NCI-H446 treated with DMSO at 0.1 percent for 48 hours (cell line): ENCODE results near the gene SPINT1.

Experiments used
- DNase-seq: peaks from one replicate; lab custom pipeline; 2025; lab: John Stamatoyannopoulos, UW

Gene SPINT1, protein sequence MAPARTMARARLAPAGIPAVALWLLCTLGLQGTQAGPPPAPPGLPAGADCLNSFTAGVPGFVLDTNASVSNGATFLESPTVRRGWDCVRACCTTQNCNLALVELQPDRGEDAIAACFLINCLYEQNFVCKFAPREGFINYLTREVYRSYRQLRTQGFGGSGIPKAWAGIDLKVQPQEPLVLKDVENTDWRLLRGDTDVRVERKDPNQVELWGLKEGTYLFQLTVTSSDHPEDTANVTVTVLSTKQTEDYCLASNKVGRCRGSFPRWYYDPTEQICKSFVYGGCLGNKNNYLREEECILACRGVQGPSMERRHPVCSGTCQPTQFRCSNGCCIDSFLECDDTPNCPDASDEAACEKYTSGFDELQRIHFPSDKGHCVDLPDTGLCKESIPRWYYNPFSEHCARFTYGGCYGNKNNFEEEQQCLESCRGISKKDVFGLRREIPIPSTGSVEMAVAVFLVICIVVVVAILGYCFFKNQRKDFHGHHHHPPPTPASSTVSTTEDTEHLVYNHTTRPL

DNA sequence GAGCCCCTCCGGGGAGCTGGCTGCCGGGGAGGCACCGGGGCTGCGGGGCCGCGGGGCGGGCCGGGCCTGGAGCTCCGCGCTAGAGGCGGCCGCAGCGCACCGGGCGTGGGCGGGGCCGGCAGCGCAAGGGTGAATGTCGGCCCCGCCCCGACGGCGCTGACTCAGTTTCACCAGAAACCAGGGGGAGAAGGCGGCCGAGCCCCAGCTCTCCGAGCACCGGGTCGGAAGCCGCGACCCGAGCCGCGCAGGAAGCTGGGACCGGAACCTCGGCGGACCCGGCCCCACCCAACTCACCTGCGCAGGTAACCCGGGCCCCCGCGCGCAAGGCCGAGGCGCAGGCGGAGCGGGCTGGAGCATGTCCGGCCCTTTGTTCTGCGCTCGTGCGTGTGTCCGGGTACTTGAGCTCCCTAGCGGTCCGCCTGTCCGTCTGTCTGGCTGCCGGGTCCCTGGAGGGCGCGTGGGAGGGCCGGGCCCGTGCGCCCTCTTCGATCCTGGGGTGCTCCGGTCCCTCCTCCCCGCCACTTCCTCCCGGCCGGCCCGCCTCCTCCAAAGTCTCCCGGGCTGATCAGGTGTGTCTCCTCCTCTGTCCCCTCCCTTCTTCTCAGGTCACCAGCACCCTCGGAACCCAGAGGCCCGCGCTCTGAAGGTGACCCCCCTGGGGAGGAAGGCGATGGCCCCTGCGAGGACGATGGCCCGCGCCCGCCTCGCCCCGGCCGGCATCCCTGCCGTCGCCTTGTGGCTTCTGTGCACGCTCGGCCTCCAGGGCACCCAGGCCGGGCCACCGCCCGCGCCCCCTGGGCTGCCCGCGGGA, at the start of gene SPINT1:
TSS of gene SPINT1 (plus strand) at position 164 of the 811 bp plus-strand sequence. CDS start at position 671, 507 bp downstream.
- DNase-seq, result no peak

DNA sequence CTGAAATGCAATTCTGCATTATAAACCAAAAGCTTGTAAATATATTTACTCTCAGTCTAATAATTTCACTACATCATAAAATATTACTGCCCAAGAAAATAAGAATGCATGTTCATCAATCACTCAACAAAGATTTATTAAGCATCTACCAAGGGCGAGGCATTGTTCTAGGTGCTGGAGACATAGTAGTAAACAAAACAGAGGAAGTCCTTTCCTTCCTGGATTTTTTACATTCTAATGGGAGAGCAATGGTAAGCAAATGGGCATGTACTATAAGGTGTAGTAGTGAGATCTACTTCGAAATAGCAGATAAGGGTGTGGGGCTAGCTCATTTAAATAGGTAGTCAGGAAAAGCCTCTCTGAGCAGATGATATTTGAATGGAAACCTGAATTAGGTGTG, 47.8 kb upstream of the SPINT1 start:
- DNase-seq, result no peak

- no peak for DNase-seq
These were observed 47.3 kb upstream of the SPINT1 start for GRCh38 chr15:40796512-40796911.

- DNase-seq, result no peak
These were observed 44.3 kb upstream of the SPINT1 start for GRCh38 chr15:40799523-40799922.

GRCh38 chr15:40803076-40803475, 40.8 kb upstream of the SPINT1 start:
- no peak for DNase-seq

DNA sequence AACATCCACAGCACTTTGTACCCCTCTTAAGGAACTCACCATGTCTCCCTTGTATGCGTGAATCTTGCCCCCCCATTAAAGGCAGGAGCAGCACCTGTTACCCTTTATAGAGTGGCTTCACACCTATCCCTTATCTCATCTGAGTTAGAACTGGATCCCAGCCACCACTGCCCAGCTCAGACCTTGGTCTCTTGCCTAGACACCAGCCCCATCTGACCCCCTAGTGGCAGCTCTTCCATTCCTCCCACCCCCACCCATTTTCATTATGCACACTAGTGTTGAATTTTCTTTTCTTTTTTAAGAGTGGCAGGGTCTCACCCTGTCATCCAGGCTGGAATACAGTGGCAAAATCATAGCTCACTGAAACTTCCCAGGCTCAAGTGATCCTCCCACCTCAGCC, 40.2 kb upstream of the SPINT1 start:
- no peak for DNase-seq

DNA sequence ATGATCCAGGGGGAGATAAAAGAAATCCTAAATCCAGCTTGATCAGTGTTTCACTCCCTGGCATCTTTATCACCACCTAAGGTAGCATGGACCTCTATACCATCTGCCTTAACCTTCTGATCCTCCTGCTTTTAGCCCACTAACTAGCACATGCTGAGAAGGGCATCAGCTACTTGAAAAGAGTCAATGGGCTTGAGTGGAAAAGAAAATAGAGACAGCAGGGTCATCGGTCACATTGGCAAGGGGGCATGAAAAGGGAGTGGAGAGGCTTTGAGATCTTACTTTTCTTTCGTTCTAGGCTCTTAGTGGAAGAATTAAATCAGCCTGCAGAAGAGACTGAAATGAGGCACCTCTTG, 37.2 kb upstream of the SPINT1 start:
- DNase-seq, result peak; percentile 27

DNA sequence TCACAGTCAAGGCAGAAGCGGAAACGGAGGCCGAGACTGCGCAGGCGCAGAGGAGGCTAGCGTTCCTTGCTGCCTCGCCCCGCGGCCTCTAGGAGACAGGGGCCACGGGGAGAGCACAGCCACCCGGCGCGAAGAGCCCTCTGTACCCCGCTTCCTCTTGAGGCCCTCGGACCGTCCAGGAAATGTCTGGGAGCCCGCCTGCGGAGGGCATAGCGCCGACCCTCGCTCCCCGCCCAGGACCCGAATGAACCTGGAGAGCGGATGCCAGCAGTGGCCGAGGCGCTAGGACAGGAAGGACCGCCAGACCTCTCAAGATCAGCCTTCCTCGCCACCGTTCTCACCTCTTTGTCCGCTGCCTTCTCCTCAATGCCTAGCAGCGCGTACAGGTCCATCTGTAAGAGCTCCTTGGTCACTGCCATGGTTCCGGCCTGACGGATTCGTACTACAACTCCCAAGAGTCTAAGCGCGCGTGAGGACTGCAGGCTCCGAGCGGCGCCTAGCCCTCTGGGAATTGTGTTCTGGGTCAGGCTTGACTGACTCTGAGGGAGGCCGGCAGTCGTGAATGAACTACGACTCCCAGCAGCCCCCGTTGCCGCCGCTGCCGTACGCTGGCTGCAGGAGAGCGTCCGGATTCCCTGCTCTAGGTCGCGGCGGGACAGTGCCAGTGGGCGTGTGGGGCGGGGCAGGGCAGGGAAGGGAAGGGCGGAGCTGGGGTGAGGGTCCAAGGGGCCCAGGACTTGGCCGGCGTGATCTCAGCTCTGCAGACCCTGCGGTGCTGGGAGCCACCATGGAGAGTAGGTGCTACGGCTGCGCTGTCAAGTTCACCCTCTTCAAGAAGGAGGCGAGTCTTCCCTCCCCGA, 36.6 kb upstream of the SPINT1 start, which contains the start of the genes DNAJC17 and ZFYVE19:
TSS of gene DNAJC17 (minus strand) at position 446 of the 860 bp plus-strand sequence. CDS start at position 419, 27 bp downstream.
TSS of gene ZFYVE19 (plus strand) at position 62 of the 860 bp plus-strand sequence. CDS start at position 563, 501 bp downstream.
- peak; percentile 95 for DNase-seq

GRCh38 chr15:40807888-40808461, 35.9 kb upstream of the SPINT1 start:
- DNase-seq, result no peak

- no peak for DNase-seq
These were observed 34.9 kb upstream of the SPINT1 start for GRCh38 chr15:40808861-40809450.

DNA sequence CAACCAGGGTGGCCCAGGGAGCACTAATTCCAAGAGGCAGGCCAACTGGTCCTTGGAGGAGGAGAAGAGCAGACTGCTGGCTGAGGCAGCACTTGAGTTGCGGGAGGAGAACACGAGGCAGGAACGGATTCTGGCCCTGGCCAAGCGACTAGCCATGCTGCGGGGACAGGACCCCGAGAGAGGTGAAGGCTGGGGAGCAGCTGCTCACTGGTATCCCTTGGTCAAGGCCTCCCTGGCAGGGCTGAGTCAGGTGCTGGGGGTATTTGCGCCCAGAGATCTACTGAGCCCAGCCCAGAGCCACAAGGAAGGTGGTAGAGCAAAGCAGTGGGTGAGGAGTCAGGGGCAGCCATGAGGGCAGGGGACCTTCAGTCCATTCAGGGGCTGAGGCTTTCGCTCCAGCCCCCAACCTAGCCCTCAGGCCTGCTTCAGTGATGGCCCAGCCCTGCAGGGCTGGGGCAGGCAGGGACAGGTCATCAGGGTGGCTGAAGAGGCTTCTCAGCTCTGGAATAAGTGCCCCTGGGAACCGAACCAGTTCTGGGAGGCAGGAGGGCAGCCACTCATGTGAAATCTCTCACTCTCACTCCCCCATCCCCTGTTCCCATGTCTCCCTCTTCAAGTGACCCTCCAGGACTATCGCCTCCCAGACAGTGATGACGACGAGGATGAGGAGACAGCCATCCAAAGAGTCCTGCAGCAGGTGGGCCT, 31.0 kb upstream of the SPINT1 start:
- no peak for DNase-seq

DNA sequence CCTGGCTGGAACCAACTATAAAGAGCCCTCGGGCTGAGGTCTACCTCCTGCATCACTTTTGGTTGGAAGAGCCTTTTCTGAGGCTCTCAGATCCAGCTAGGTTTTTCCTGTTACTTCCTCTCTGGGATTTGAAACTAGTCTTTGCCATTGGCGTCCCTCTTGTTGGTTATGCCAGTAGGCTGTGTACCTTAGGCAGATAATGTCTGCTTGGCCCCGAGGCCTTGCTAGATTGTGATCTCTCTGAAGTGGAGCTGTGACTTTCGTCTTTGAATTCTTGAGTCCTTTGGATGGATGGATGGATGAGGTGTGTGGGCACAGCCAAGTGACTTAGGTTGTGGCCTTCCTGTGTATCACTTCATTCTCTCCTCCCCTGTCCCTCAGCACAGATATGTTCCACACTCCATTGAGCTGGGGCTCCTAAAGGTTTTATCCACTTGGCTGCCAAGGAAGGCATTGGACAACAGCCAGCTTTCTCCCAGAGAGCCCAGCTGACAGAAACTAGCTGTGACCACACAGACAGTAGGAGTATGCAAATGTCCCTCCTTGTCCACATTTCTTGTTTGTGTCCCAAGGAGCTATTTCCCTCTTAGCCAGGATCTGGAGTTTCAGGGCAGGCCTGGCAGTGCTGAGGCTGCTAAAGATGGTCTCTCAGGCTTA, 28.7 kb upstream of the SPINT1 start:
- no peak for DNase-seq

DNA sequence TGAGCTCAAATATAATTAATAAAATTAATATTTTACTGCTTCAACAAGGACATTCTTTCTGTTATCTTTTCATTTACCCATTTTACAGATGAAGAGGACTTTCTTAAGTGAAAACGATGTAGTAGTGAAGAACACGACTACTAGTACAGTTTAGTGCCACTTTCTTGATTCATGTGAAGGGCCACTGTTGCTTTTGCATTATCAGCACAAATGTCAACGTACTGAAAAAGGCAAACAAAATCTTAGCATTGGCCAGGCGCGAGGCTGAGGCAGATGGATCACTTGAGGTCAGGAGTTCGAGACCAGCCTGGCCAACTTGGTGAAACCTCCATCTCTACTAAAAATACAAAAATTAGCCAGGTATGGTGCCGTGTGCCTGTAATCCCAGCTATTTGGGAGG, 24.8 kb upstream of the SPINT1 start:
- no peak for DNase-seq

- DNase-seq, result no peak
These were observed 22.7 kb upstream of the SPINT1 start for GRCh38 chr15:40821195-40821594.

GRCh38 chr15:40823572-40824343, 20.1 kb upstream of the SPINT1 start:
- no peak for DNase-seq

DNA sequence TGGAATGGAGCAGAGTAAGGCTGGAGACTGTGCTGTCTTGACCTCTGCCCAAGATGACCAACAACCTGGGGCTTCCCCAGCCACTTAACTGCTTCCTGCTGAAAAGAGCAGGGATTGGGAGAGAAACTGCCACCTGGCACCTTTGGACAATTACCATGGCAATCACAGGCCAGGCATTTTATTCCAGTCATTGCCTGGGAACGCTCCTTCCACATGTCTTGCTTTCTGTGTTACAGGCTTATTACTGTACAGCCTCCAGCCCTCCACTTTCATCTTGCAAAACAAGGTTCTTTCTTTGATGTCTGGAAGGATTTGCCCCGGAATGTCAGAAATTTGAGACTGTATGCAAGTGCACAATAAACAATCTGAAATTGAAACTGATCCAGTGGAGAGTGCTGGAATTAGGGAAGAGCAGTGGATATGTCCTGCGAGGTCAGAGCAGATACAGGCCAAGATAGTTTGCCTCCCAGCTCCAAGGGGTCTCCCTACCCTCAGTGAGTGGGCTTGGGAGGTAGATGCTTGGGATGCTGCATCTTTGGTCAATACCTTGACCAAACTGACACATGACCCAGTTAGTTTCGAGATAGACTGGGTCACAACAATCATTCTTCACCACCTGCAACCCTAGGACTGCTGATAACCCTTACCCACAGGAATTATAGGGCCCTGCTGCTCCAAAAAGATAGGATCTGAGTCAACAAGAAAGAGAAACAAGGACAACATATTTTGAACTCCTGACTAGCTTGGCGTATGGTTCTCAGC, 18.0 kb upstream of the SPINT1 start:
- no peak for DNase-seq

GRCh38 chr15:40826423-40827075, 17.3 kb upstream of the SPINT1 start:
- DNase-seq, result no peak
